GM23248 (cell line): Measurements from ENCODE around the gene FLOT1. TPM values are rescaled to one million over a fixed set of nuclear protein-coding genes. Genes with fewer than 3 reads are reported as not detected.

Experiments used
- DNase-seq: peaks from one replicate; pipeline ENCODE4 v3.0.0-alpha.2; 2015
- H2AFZ ChIP-seq: fragments of 200-600 bp; sonication (generic); 2 replicates; pipeline ENCODE4 v1.6.1; 2016; ENCODE audit warnings: antibody characterized with exemption
- H3F3A ChIP-seq: fragments of 200-600 bp; sonication (generic); 2 replicates; pipeline ENCODE4 v1.6.1; 2016; ENCODE audit warnings: mild to moderate bottlenecking, antibody characterized with exemption, mixed run types; ENCODE audit not compliant: insufficient read depth
- H3K27ac ChIP-seq: fragments of 200-600 bp; sonication (generic); 2 replicates; pipeline ENCODE4 v1.5.1; 2016; ENCODE audit warnings: mild to moderate bottlenecking
- H3K27me3 ChIP-seq: fragments of 200-600 bp; sonication (generic); replicated peaks from 2 replicates; pipeline ENCODE4 v1.6.1; 2016; ENCODE audit warnings: mild to moderate bottlenecking; ENCODE audit not compliant: insufficient read depth
- H3K36me3 ChIP-seq: fragments of 200-600 bp; sonication (generic); 2 replicates; pipeline ENCODE4 v1.6.1; 2016; ENCODE audit warnings: low read depth, mild to moderate bottlenecking
- H3K4me1 ChIP-seq: fragments of 200-600 bp; sonication (generic); 2 replicates; pipeline ENCODE4 v1.6.1; 2016; ENCODE audit warnings: mild to moderate bottlenecking; ENCODE audit not compliant: insufficient read depth
- H3K4me2 ChIP-seq: fragments of 200-600 bp; sonication (generic); one replicate; pipeline ENCODE4 v1.6.1; 2016; ENCODE audit warnings: mild to moderate bottlenecking; ENCODE audit not compliant: unreplicated experiment
- H3K4me3 ChIP-seq: fragments of 200-600 bp; sonication (generic); 2 replicates; pipeline ENCODE4 v1.5.1; 2016; ENCODE audit warnings: mild to moderate bottlenecking
- H3K79me2 ChIP-seq: fragments of 200-600 bp; sonication (generic); 2 replicates; pipeline ENCODE4 v1.6.1; 2016; ENCODE audit warnings: mild to moderate bottlenecking; ENCODE audit not compliant: insufficient read depth
- H3K9ac ChIP-seq: fragments of 200-600 bp; sonication (generic); 2 replicates; pipeline ENCODE4 v1.6.1; 2016; ENCODE audit warnings: mild to moderate bottlenecking
- H3K9me2 ChIP-seq: fragments of 200-600 bp; sonication (generic); 2 replicates; pipeline ENCODE4 v1.6.1; 2016; ENCODE audit warnings: mixed run types, mild to moderate bottlenecking, moderate library complexity; ENCODE audit not compliant: insufficient read depth
- H3K9me3 ChIP-seq: fragments of 200-600 bp; sonication (generic); one replicate; pipeline ENCODE4 v1.6.1; 2017; ENCODE audit warnings: low read depth
- H4K20me1 ChIP-seq: fragments of 200-600 bp; sonication (generic); 2 replicates; pipeline ENCODE4 v1.6.0; 2016; ENCODE audit not compliant: insufficient read depth
- EZH2 ChIP-seq: fragments of 200-600 bp; sonication (generic); IDR thresholded peaks from 2 replicates; pipeline ENCODE4 v1.6.1; 2018; ENCODE audit warnings: antibody characterized with exemption, mild to moderate bottlenecking; ENCODE audit not compliant: insufficient read depth, poor library complexity, severe bottlenecking
- EZH2phosphoT487 ChIP-seq: fragments of 200-600 bp; sonication (generic); IDR thresholded peaks from 2 replicates; pipeline ENCODE4 v1.6.1; 2018; ENCODE audit warnings: antibody characterized with exemption, moderate library complexity, mild to moderate bottlenecking, low read depth; ENCODE audit not compliant: insufficient read depth
- WGBS, 2 experiments: methylation state at CpG; one replicate each; pipeline ENCODE4 v1.1.6; 2015 to 2017; ENCODE audit warnings: low lambda C conversion rate in 2 of 2, low coverage in 1 of 2; ENCODE audit errors: missing lambda C conversion rate in 2 of 2; 5-methylcytosine and 5-hydroxymethylcytosine counted together
- in situ Hi-C: fragments of 300-500 bp; cut with MboI; formaldehyde crosslinking; loops from 2 replicates; pipeline ENCODE4 v1.15.0; 2020
- polyA plus RNA-seq: library from polyadenylated mRNA; unstranded; fragments of >200 nt; fragmentation: Nextera tagmentation; extraction: Ambion mirVana; gene quantifications from 2 replicates; pipeline ENCODE4 v1.2.1, GENCODE V29; 2016
- total RNA-seq: library from RNA; depleted of rRNA; stranded (reverse); fragments of >200 nt; shearing (Covaris generic); gene quantifications from 2 replicates; pipeline ENCODE4 v1.2.3, GENCODE V29; 2014

Gene FLOT1
- total and polyA plus RNA-seq, 2 experiments from 2014 or later: 165 to 171 TPM

DNA sequence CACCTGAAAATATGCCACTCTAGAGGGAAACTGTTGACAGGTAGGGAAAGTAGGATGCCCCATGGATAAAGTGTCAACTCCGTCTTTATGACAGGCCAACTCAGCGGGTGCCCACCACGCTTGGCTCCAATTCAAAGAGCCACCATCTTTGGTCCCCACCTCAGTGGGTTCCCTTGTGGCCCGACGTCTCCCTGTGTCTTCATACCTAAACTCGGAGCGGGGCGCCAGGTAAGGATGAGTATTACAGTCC is 25.7 kb downstream of the FLOT1 start:
- H3K4me3 ChIP-seq: peak overlapping the region; percentile 76
- in situ Hi-C loops: no loop called here
- H3K4me1 ChIP-seq: peaks cover 18% of the 10 kb centered on the region
- no peaks in the 10 kb centered on the region for H3K27me3 ChIP-seq
- WGBS, 2 experiments: 1 to 4% methylated on average over 8 of the region's 8 CpGs
- H3K4me2 ChIP-seq: peak overlapping the region; percentile 89
- peak overlapping the region; percentile 68 for H2AFZ ChIP-seq
- DNase-seq: no peak
- H3K27ac ChIP-seq: peak overlapping the region; percentile 86
- no peak for TF ChIP-seq EZH2
- TF ChIP-seq EZH2phosphoT487: no peak
- no peaks in the 10 kb centered on the region for H3K9me2 ChIP-seq
- peaks cover 64% of the 10 kb centered on the region for H3K79me2 ChIP-seq
- peaks cover 27% of the 10 kb centered on the region for H3F3A ChIP-seq
- H3K36me3 ChIP-seq: peaks cover 3% of the 10 kb centered on the region; the same call in 1 of the 2 replicates
- H4K20me1 ChIP-seq: no peaks in the 10 kb centered on the region
- peak overlapping the region; percentile 93 for H3K9ac ChIP-seq
- no peaks in the 10 kb centered on the region for H3K9me3 ChIP-seq

DNA sequence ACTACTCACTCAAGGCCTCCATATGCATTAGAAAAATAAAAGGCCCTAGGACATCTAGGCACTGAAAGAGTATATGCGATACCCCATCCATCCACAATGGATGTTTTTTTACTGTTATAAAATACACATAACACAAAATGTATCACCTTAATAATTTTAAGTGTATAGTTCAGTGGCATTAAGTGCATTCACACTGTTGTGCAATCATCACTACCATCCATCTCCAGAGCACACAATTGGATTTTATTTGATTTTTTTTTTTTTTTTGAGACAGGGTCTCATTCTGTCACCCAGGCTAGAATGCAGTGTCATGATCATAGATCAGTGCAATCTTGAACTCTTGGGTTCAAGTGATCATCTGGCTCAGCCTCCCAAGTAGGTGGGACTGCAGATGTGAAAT is 28.2 kb downstream of the FLOT1 start:
- in situ Hi-C loops: no loop called here

DNA sequence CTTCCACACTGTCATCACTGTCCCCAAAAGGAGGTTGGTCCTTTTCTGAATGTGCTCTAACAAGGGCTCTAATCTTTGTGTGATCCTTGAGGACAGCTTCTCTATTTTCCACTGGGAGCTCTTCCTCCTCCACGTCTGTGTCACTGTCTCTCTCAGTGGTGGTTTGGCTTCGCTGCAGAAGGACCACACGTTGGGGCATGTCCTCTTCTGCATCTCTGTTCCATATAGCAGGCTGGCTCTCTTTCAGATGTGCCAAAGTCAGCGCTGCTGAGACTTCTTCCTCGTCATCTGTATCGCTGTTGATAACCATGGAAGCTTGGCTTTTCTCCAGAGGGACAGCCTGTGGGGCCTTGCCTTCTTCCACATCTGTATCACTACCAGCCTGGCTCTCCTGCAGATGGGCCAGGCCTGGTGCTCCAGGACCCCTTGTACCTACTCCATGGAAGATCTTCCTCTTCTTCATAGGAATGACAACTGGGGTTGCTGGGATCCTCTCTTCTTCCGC is 30.0 kb downstream of the FLOT1 start:
- peaks cover 29% of the 10 kb centered on the region for H3K79me2 ChIP-seq
- H3K9me3 ChIP-seq: no peaks in the 10 kb centered on the region
- WGBS, 2 experiments: 77 to 80% methylated on average over 7 of the region's 7 CpGs
- no peaks in the 10 kb centered on the region for H4K20me1 ChIP-seq
- H3K9me2 ChIP-seq: no peaks in the 10 kb centered on the region
- H2AFZ ChIP-seq: no peak overlapping the region
- H3F3A ChIP-seq: no peaks in the 10 kb centered on the region
- in situ Hi-C loops: no loop called here
- no peak overlapping the region for H3K27ac ChIP-seq
- peaks cover 5% of the 10 kb centered on the region; the same call in 1 of the 2 replicates for H3K4me1 ChIP-seq
- H3K27me3 ChIP-seq: no peaks in the 10 kb centered on the region
- H3K9ac ChIP-seq: no peak overlapping the region
- H3K36me3 ChIP-seq: peaks cover 3% of the 10 kb centered on the region; the same call in 1 of the 2 replicates
- DNase-seq: no peak
- no peak overlapping the region for H3K4me3 ChIP-seq
- TF ChIP-seq EZH2phosphoT487 (no peak), EZH2 (no peak)
- no peak overlapping the region for H3K4me2 ChIP-seq

More for the DNA sequence above, 28.2 kb downstream of the FLOT1 start:
- Histone ChIP-seq H3K4me2 (no peak overlapping the region), H4K20me1 (no peaks in the 10 kb centered on the region), H3F3A (peaks cover 13% of the 10 kb centered on the region), H3K27ac (no peak overlapping the region), H2AFZ (no peak overlapping the region), H3K4me1 (peaks cover 17% of the 10 kb centered on the region), H3K36me3 (peaks cover 3% of the 10 kb centered on the region; the same call in 1 of the 2 replicates), H3K4me3 (no peak overlapping the region), H3K9me2 (no peaks in the 10 kb centered on the region), H3K79me2 (peaks cover 43% of the 10 kb centered on the region), H3K27me3 (no peaks in the 10 kb centered on the region), H3K9me3 (no peaks in the 10 kb centered on the region), H3K9ac (no peak overlapping the region)
- WGBS, 2 experiments: 96 to 100% methylated on average over 1 of the region's 1 CpG
- TF ChIP-seq EZH2phosphoT487: no peak
- TF ChIP-seq EZH2: no peak
- DNase-seq: no peak

DNA sequence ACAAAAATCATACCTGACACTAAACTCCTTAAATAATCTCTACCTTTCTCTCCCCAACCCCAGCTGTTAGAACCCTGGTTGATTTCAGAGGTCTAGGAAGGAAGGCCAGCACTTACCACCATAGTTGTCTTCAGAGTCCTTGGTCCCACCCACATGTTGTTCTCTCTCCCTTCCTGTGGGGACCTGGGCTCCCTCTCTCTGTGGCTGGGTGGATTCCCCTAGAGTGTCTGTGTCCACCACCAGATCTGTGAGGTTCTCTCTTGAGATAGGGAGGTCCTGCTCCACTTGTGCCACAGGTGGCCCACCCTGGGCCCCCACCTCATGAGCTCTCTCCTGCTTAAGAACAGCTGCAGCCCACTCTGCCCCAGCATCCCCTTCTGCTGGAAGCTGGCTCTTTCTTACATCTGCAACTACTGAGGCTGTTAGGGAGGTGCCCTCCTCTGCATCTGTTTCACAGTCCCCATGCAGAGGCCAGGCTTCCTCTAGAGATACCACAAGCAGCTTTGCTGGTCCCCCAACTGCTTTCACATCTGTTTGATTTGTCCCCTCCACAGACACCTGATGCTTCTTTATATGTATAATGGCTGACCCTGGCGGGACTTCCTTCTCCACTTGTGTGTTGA is 30.6 kb downstream of the FLOT1 start:
- TF ChIP-seq EZH2phosphoT487: no peak
- TF ChIP-seq EZH2: no peak
- in situ Hi-C loops: no loop called here
- H3K4me2 ChIP-seq: no peak overlapping the region
- H3K36me3 ChIP-seq: peaks cover 6% of the 10 kb centered on the region; the same call in 1 of the 2 replicates
- H2AFZ ChIP-seq: no peak overlapping the region
- no peaks in the 10 kb centered on the region for H3K9me3 ChIP-seq
- H3K9ac ChIP-seq: no peak overlapping the region
- no peaks in the 10 kb centered on the region for H4K20me1 ChIP-seq
- H3F3A ChIP-seq: no peaks in the 10 kb centered on the region
- no peaks in the 10 kb centered on the region for H3K9me2 ChIP-seq
- H3K27ac ChIP-seq: no peak overlapping the region
- WGBS, 2 experiments: 89 to 100% methylated on average over 1 of the region's 1 CpG
- H3K79me2 ChIP-seq: peaks cover 27% of the 10 kb centered on the region
- peaks cover 5% of the 10 kb centered on the region; the same call in 1 of the 2 replicates for H3K4me1 ChIP-seq
- H3K4me3 ChIP-seq: no peak overlapping the region
- no peak for DNase-seq
- H3K27me3 ChIP-seq: no peaks in the 10 kb centered on the region
